Transverse colon (tissue), 3 donors: ENCODE measurements around the gene ATP2B1.

Experiments
- CTCF ChIP-seq, 5 experiments: fragments of 200-600 bp in 3 of 5; fragments of 450-650 bp in 2 of 5; sonication (generic) in 3 of 5; IDR thresholded peaks; 1 replicate in 2 of 5; 2 replicates in 3 of 5; pipeline ENCODE4 v1.5.1; 2016 to 2017; ENCODE audit warnings: antibody characterized with exemption in 5 of 5, inconsistent platforms in 3 of 5, mild to moderate bottlenecking in 2 of 5, moderate library complexity in 1 of 5
- EP300 ChIP-seq: sonication (generic); formaldehyde crosslinking; IDR thresholded peaks from one replicate; pipeline ENCODE4 v1.6.1; 2017; ENCODE audit warnings: antibody characterized with exemption, low read depth
- POLR2A ChIP-seq: fragments of 450-650 bp; IDR thresholded peaks from one replicate; pipeline ENCODE4 v1.6.1; 2016; ENCODE audit warnings: antibody characterized with exemption, mild to moderate bottlenecking, moderate library complexity

DNA sequence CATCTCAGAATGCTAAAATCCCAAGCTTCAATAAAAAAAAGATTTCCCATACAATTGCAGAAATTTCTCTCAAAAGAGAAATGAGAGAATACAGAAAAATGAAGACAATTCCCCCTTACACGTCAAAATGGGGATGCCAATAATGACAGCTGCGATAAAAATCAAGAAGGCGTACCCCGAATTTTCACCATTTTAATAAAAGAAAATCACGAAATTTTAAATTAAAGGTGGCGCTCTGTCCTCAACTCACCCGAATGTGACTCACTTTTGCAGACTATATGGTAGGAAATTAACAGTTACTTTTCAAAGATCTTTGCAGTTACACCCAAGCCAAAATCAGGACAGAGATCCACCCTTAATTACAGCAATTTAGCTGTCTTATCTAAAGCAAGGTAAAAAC, 2.1 kb downstream of the ATP2B1 start:
- no peak for TF ChIP-seq EP300
- no peak for TF ChIP-seq CTCF (IDR thresholded peaks at IDR 0.05)
- TF ChIP-seq POLR2A = no peak
